A549 (cell line): ENCODE measurements around the gene WNT3A. TPM values are rescaled to one million over a fixed set of nuclear protein-coding genes. Genes with fewer than 3 reads are reported as not detected.

Experiments
- ATAC-seq, 2 experiments: fragments of 200-7000 bp in 1 of 2; fragments of >200 bp in 1 of 2; cut with Nextera tagmentation in 1 of 2; cut with Tn5 transposase in 1 of 2; 3 replicates each; pipeline versions ENCODE4 v1.8.0 to v1.9.1; 2018 to 2020; ENCODE audit warnings: mild to moderate bottlenecking in 1 of 2, moderate library complexity in 1 of 2
- CTCF ChIA-PET: fragments of 300-600 bp; sonication (Branson Sonifier 250); formaldehyde crosslinking; extraction: SDS; loops from one replicate; lab custom pipeline; 2021; ENCODE audit warnings: antibody characterized with exemption, inconsistent platforms; lab: Yijun Ruan, JAX
- POLR2A ChIA-PET: fragments of 350-600 bp; formaldehyde crosslinking; extraction: SDS; loops from one replicate; lab custom pipeline; 2021; ENCODE audit warnings: antibody characterized with exemption, inconsistent platforms; lab: Yijun Ruan, JAX
- DNase-seq, 2 experiments: peaks; one replicate each; pipeline versions ENCODE4 v3.0.0 to v3.0.0-alpha.2; 2011 to 2016; ENCODE audit warnings: low read depth in 1 of 2, low spot score in 1 of 2
- FAIRE-seq: peaks from 2 replicates; lab custom pipeline; 2011; peaks lifted over from hg19 to GRCh38; lab: Jason Lieb, UNC
- H3K27ac ChIP-seq, 2 experiments: fragments of >200 bp; sonication (Bioruptor Twin); formaldehyde crosslinking; 3 replicates each; pipeline ENCODE4 v1.5.1; 2016 to 2017
- H3K4me1 ChIP-seq: fragments of >200 bp; sonication (Bioruptor Twin); formaldehyde crosslinking; 3 replicates; pipeline ENCODE4 v1.6.1; 2016
- H3K4me2 ChIP-seq: fragments of >200 bp; sonication (Bioruptor Twin); formaldehyde crosslinking; 3 replicates; pipeline ENCODE4 v1.6.1; 2016
- H3K4me3 ChIP-seq: fragments of >200 bp; sonication (Bioruptor Twin); formaldehyde crosslinking; 3 replicates; pipeline ENCODE4 v1.5.1; 2016
- H3K9me3 ChIP-seq: fragments of >200 bp; sonication (Bioruptor Twin); formaldehyde crosslinking; 3 replicates; pipeline ENCODE4 v1.6.1; 2016
- ATOH8 ChIP-seq: fragments of 250-450 bp; sonication (Bioruptor Pico); IDR thresholded peaks from 2 replicates; pipeline ENCODE4 v1.5.0; 2020; ENCODE audit warnings: low read depth, mild to moderate bottlenecking, moderate library complexity
- CBX8 ChIP-seq: fragments of 200-600 bp; sonication (generic); IDR thresholded peaks from 2 replicates; pipeline ENCODE4 v1.6.1; 2016
- CTCF ChIP-seq: fragments of >200 bp; sonication (Bioruptor Twin); formaldehyde crosslinking; IDR thresholded peaks from 3 replicates; pipeline ENCODE4 v1.5.1; 2016
- EHF ChIP-seq: fragments of 250-450 bp; sonication (Bioruptor Pico); IDR thresholded peaks from 2 replicates; pipeline ENCODE4 v1.5.0; 2020; ENCODE audit warnings: mild to moderate bottlenecking
- EHMT2 ChIP-seq: fragments of 200-600 bp; sonication (generic); IDR thresholded peaks from 2 replicates; pipeline ENCODE4 v1.6.1; 2016; ENCODE audit warnings: antibody characterized with exemption, low read depth, mild to moderate bottlenecking, moderate library complexity
- FOSB ChIP-seq: fragments of 250-450 bp; sonication (Bioruptor Pico); IDR thresholded peaks from 2 replicates; pipeline ENCODE4 v1.5.0; 2020; ENCODE audit warnings: mild to moderate bottlenecking, moderate library complexity
- FOXS1 ChIP-seq: fragments of 250-450 bp; sonication (Bioruptor Pico); IDR thresholded peaks from 2 replicates; pipeline ENCODE4 v1.5.0; 2020; ENCODE audit warnings: mild to moderate bottlenecking, moderate library complexity
- HEYL ChIP-seq: fragments of 250-450 bp; sonication (Bioruptor Pico); IDR thresholded peaks from 2 replicates; pipeline ENCODE4 v1.8.0; 2021; ENCODE audit warnings: mild to moderate bottlenecking, moderate library complexity
- HOXB13 ChIP-seq: fragments of 250-450 bp; sonication (Bioruptor Pico); IDR thresholded peaks from 2 replicates; pipeline ENCODE4 v1.5.0; 2020; ENCODE audit warnings: low read depth, mild to moderate bottlenecking, moderate library complexity
- KDM1A ChIP-seq: fragments of 200-600 bp; sonication (generic); IDR thresholded peaks from 2 replicates; pipeline ENCODE4 v1.6.1; 2016; ENCODE audit warnings: low read depth, mild to moderate bottlenecking
- MAX ChIP-seq: IDR thresholded peaks from 2 replicates; pipeline ENCODE4 v1.6.1; 2012
- MAZ ChIP-seq: fragments of 150-350 bp; IDR thresholded peaks from 2 replicates; pipeline ENCODE4 v1.6.1; 2014; ENCODE audit warnings: antibody characterized with exemption, low read depth, low read length, borderline replicate concordance
- NFE2L2 ChIP-seq: fragments of 150-350 bp; conservative IDR thresholded peaks from 2 replicates; pipeline ENCODE4 v1.6.1; 2014; ENCODE audit warnings: low read length
- NPAS2 ChIP-seq: fragments of 250-450 bp; sonication (Bioruptor Pico); IDR thresholded peaks from 2 replicates; pipeline ENCODE4 v1.8.0; 2022; ENCODE audit warnings: mild to moderate bottlenecking, moderate library complexity, borderline replicate concordance
- PBX3 ChIP-seq: IDR thresholded peaks from 2 replicates; pipeline ENCODE4 v1.6.1; 2012
- RFX5 ChIP-seq: fragments of 450-650 bp; IDR thresholded peaks from 2 replicates; pipeline ENCODE4 v1.7.1; 2014; ENCODE audit warnings: antibody characterized with exemption, mild to moderate bottlenecking, moderate library complexity
- TFCP2L1 ChIP-seq: fragments of 250-450 bp; sonication (Bioruptor Pico); IDR thresholded peaks from 2 replicates; pipeline ENCODE4 v1.5.0; 2021; ENCODE audit warnings: mild to moderate bottlenecking
- TP53 ChIP-seq: fragments of 250-450 bp; sonication (Bioruptor Pico); IDR thresholded peaks from 2 replicates; pipeline ENCODE4 v1.5.0; 2021; ENCODE audit warnings: mild to moderate bottlenecking, moderate library complexity
- ZC3H11A ChIP-seq: fragments of 450-650 bp; IDR thresholded peaks from 2 replicates; pipeline ENCODE4 v1.6.1; 2014; ENCODE audit warnings: antibody characterized with exemption, mild to moderate bottlenecking
- ZSCAN20 ChIP-seq: fragments of 250-450 bp; sonication (Bioruptor Pico); IDR thresholded peaks from 2 replicates; pipeline ENCODE4 v1.8.0; 2022; ENCODE audit warnings: mild to moderate bottlenecking, moderate library complexity
- WGBS: methylation state at CpG from one replicate; pipeline ENCODE4 v1.1.6; 2017; ENCODE audit errors: missing lambda C conversion rate; 5-methylcytosine and 5-hydroxymethylcytosine counted together
- polyA plus RNA-seq, 4 experiments: library from polyadenylated mRNA; depleted of rRNA in 3 of 4; stranded (reverse); fragments of >200 nt; fragmentation: RNase III in 1 of 4; extraction: RNeasy Plus Mini Kit Qiagen cat#74134 plus additional on column Dnase treatment in 1 of 4; gene quantifications; 2 replicates in 3 of 4; 3 replicates in 1 of 4; pipeline ENCODE4 v1.2.3, GENCODE V29; 2011 to 2017

The WNT3A gene
- polyA plus RNA-seq, 2 of the 4 experiments (the other 2 are of a cell fraction): not detected

GRCh38 chr1:228101614-228101993, 94.8 kb downstream of the WNT3A start:
- peak in 1 of 2 experiments; percentile 1; a peak in 2 of 6 replicates for ATAC-seq
- Histone ChIP-seq H3K27ac (peak overlapping the region; percentile 85 to 91; a peak in 4 of 6 replicates), H3K4me2 (peak overlapping the region; percentile 84), H3K4me1 (peaks cover 10% of the 10 kb centered on the region; the same call in 2 of the 3 replicates)
- WGBS: 60% methylated on average over 15 of the region's 15 CpGs
- TF ChIP-seq FOSB (CRISPR knock-in tag) (no peak), ZC3H11A (no peak), NPAS2 (no peak), MAX (0 out of 2 replicates have a peak, but pooled peaks have one; percentile 3), ZSCAN20 (CRISPR knock-in tag) (no peak)
- TF ChIP-seq, all 56 proteins: peak for 1
- DNase-seq: no peak
- no peak for FAIRE-seq
- CTCF ChIA-PET: interaction anchor here (0.9 to 1.2 kb wide), 4 partner anchors 9 to 102 kb away, joined by 3 to 6 read pairs (median 4); no protein-coding TSS in a partner anchor
- no peaks in the 10 kb centered on the region for H3K9me3 ChIP-seq
- POLR2A ChIA-PET: interaction anchor here (0.8 kb wide), 1 partner anchor 20 kb away, joined by 3 read pairs; the partner anchor contains the start of gene ARF1
- H3K4me3 ChIP-seq: peak overlapping the region; percentile 93

- 5% methylated on average over 11 of the region's 73 CpGs for WGBS
- Histone ChIP-seq H3K4me2 (peak overlapping the region; percentile 84), H3K4me1 (peaks cover 10% of the 10 kb centered on the region; the same call in 2 of the 3 replicates), H3K4me3 (peak overlapping the region; percentile 93), H3K9me3 (no peaks in the 10 kb centered on the region), H3K27ac (peak overlapping the region; percentile 85 to 91)
- ATAC-seq (peak; percentile 44 to 69), DNase-seq (peak; percentile 55 to 76), FAIRE-seq (no peak)
- no peak for TF ChIP-seq NFE2L2
- no peak for TF ChIP-seq KDM1A
- TF ChIP-seq TFCP2L1 (CRISPR knock-in tag): no peak
- no peak for TF ChIP-seq ATOH8
- no peak for TF ChIP-seq HOXB13 (CRISPR knock-in tag)
- TF ChIP-seq MAZ: no peak
- TF ChIP-seq TP53 (CRISPR knock-in tag): no peak
- 0 out of 2 replicates have a peak, but pooled peaks have one; percentile 4 for TF ChIP-seq MAX
- no peak for TF ChIP-seq FOXS1 (CRISPR knock-in tag)
- no peak for TF ChIP-seq EHMT2
- no peak for TF ChIP-seq RFX5
- no peak for TF ChIP-seq EHF (CRISPR knock-in tag)
- TF ChIP-seq CTCF: peak; percentile 8; the same call in 1 of the 3 replicates
- TF ChIP-seq PBX3: no peak
- no peak for TF ChIP-seq CBX8
- no peak for TF ChIP-seq HEYL
- ChIA-PET POLR2A (interaction anchor here (0.8 kb wide), 1 partner anchor 20 kb away, joined by 3 read pairs; the partner anchor contains the start of gene ARF1), CTCF (interaction anchor here (0.9 to 1.2 kb wide), 4 partner anchors 10 to 103 kb away, joined by 3 to 6 read pairs (median 4); no protein-coding TSS in a partner anchor)
Observed at GRCh38 chr1:228101994-228102790, 95.4 kb downstream of the WNT3A start.
